Measurements from ENCODE around the gene OR51A4. TPM values are rescaled to one million over a fixed set of nuclear protein-coding genes. Genes with fewer than 3 reads are reported as not detected.

Gene OR51A4
- total and polyA plus RNA-seq, 2 of the 13 experiments (the other 11 are each of a cell fraction or from before 2014, with no cell fraction given): not detected

DNA sequence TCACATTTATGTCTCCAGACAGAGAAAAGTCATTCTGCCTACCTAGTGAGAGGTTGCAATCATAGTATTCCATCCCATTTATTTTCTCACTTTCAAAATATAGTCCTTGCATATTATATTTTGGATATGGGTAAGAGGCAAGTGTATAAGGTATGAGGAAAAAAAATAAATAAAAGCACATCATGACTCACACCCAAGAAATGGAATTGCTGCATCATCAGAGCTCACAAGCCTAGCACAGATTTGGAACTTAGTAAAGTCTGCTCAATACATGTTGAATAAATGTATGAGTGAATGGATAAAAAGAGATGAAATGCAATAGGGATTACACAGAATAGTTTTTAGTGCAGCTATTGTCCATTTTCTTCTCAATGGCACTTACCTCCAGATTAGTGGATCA, 20.8 kb downstream of the OR51A4 start:
- no peaks in the 10 kb centered on the region for H3K36me3 ChIP-seq (replicated peaks in 1 of 2; ENCODE audit: control insufficient read depth in 1 of 2, insufficient read depth in 2 of 2, low read length in 2 of 2)
- H4K20me1 ChIP-seq (ENCODE audit: insufficient read depth, low read length): no peaks in the 10 kb centered on the region
- no peak overlapping the region for H3K9ac ChIP-seq (ENCODE audit: insufficient read depth, low read depth, low read length)
- POLR2A ChIA-PET: no interaction called here
- FAIRE-seq (no peak), DNase-seq (ENCODE audit: low spot score) (no peak), ATAC-seq (no peak)
- no peaks in the 10 kb centered on the region for H3K4me1 ChIP-seq (ENCODE audit: insufficient read depth, low read length)
- BruUV-seq (replicated peaks): no TSS peak
- H3K27ac ChIP-seq (ENCODE audit: extremely low read length, insufficient read depth, low read length): no peak overlapping the region
- no peak for TF ChIP-seq HMG20B (CRISPR knock-in tag; conservative IDR thresholded peaks at IDR 0.05)
- no peak for TF ChIP-seq GATA4 (IDR thresholded peaks at IDR 0.05; ENCODE audit: borderline replicate concordance, low read depth)
- TF ChIP-seq, protein P1, sequence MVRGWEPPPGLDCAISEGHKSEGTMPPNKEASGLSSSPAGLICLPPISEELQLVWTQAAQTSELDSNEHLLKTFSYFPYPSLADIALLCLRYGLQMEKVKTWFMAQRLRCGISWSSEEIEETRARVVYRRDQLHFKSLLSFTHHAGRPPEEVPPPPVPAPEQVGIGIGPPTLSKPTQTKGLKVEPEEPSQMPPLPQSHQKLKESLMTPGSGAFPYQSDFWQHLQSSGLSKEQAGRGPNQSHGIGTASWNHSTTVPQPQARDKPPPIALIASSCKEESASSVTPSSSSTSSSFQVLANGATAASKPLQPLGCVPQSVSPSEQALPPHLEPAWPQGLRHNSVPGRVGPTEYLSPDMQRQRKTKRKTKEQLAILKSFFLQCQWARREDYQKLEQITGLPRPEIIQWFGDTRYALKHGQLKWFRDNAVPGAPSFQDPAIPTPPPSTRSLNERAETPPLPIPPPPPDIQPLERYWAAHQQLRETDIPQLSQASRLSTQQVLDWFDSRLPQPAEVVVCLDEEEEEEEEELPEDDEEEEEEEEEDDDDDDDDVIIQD (CRISPR knock-in tag; IDR thresholded peaks at IDR 0.05; ENCODE audit: low read depth): no peak
- TF ChIP-seq YY1 (IDR thresholded peaks at IDR 0.05; ENCODE audit: insufficient read depth, insufficient replicate concordance, low read depth, low read length): no peak
- TF ChIP-seq ZNF143 (CRISPR knock-in tag; IDR thresholded peaks at IDR 0.05): no peak
- TF ChIP-seq, protein P2, sequence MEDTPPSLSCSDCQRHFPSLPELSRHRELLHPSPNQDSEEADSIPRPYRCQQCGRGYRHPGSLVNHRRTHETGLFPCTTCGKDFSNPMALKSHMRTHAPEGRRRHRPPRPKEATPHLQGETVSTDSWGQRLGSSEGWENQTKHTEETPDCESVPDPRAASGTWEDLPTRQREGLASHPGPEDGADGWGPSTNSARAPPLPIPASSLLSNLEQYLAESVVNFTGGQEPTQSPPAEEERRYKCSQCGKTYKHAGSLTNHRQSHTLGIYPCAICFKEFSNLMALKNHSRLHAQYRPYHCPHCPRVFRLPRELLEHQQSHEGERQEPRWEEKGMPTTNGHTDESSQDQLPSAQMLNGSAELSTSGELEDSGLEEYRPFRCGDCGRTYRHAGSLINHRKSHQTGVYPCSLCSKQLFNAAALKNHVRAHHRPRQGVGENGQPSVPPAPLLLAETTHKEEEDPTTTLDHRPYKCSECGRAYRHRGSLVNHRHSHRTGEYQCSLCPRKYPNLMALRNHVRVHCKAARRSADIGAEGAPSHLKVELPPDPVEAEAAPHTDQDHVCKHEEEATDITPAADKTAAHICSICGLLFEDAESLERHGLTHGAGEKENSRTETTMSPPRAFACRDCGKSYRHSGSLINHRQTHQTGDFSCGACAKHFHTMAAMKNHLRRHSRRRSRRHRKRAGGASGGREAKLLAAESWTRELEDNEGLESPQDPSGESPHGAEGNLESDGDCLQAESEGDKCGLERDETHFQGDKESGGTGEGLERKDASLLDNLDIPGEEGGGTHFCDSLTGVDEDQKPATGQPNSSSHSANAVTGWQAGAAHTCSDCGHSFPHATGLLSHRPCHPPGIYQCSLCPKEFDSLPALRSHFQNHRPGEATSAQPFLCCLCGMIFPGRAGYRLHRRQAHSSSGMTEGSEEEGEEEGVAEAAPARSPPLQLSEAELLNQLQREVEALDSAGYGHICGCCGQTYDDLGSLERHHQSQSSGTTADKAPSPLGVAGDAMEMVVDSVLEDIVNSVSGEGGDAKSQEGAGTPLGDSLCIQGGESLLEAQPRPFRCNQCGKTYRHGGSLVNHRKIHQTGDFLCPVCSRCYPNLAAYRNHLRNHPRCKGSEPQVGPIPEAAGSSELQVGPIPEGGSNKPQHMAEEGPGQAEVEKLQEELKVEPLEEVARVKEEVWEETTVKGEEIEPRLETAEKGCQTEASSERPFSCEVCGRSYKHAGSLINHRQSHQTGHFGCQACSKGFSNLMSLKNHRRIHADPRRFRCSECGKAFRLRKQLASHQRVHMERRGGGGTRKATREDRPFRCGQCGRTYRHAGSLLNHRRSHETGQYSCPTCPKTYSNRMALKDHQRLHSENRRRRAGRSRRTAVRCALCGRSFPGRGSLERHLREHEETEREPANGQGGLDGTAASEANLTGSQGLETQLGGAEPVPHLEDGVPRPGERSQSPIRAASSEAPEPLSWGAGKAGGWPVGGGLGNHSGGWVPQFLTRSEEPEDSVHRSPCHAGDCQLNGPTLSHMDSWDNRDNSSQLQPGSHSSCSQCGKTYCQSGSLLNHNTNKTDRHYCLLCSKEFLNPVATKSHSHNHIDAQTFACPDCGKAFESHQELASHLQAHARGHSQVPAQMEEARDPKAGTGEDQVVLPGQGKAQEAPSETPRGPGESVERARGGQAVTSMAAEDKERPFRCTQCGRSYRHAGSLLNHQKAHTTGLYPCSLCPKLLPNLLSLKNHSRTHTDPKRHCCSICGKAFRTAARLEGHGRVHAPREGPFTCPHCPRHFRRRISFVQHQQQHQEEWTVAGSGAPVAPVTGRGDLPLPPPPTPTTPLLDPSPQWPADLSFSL (CRISPR knock-in tag; IDR thresholded peaks at IDR 0.05): no peak
- no peak overlapping the region for H3K4me2 ChIP-seq (ENCODE audit: low read depth, low read length)
- H3K27me3 ChIP-seq (ENCODE audit: control insufficient read depth in 1 of 2, insufficient read depth in 2 of 2, low read length in 2 of 2): peaks cover 0 to 3% of the 10 kb centered on the region in 2 experiments; a peak in 1 of 5 replicates
- CTCF ChIA-PET (ENCODE audit: low intra/inter-chr PET ratio, low total read pairs): no interaction called here
- no peaks in the 10 kb centered on the region for H3K9me3 ChIP-seq (ENCODE audit: low read length)
- intact Hi-C loops (cut with micrococcal nuclease; ENCODE audit: unreplicated experiment) (no loop called here), in situ Hi-C loops (cut with HindIII; ENCODE audit: extremely low pct_ligation_motif_present, low pct_unique_long_range_greater_than_20kb) (no loop called here)
- no peak overlapping the region for H3K4me3 ChIP-seq (replicated peaks in 1 of 3; ENCODE audit: insufficient read depth in 1 of 3, low read depth in 2 of 3, low read length in 3 of 3)
- H2AFZ ChIP-seq (ENCODE audit: low read length): no peak overlapping the region
- no peaks in the 10 kb centered on the region for H3K79me2 ChIP-seq (ENCODE audit: insufficient read depth, low read length)

Measured in HepG2 (cell line).